Liver (tissue), 9 donors: ENCODE data around the gene METTL25. TPM values are rescaled to one million over a fixed set of nuclear protein-coding genes. Genes with fewer than 3 reads are reported as not detected.

Experiments used
- DNase-seq: peaks from one replicate; pipeline ENCODE4 v3.0.0-alpha.2; 2017; ENCODE audit warnings: low spot score
- H3K27ac ChIP-seq, 2 donors: one replicate each; pipeline ENCODE4 v1.7.0; 2013; ENCODE audit warnings: inconsistent platforms in 2 of 2, low read length in 2 of 2, control low read depth in 1 of 2, low read depth in 1 of 2, mild to moderate bottlenecking in 1 of 2
- H3K27me3 ChIP-seq, 4 donors: one replicate each; pipeline versions ENCODE4 v1.6.1 to v1.7.0; 2013; ENCODE audit warnings: low read length in 3 of 4, inconsistent platforms in 1 of 4, mild to moderate bottlenecking in 1 of 4, moderate library complexity in 1 of 4; ENCODE audit not compliant: control insufficient read depth in 4 of 4, insufficient read depth in 4 of 4
- H3K36me3 ChIP-seq, 4 donors: one replicate each; pipeline versions ENCODE4 v1.6.1 to v1.7.0; 2013; ENCODE audit warnings: low read length in 3 of 4, mild to moderate bottlenecking in 3 of 4, low read depth in 1 of 4, moderate library complexity in 1 of 4; ENCODE audit not compliant: control insufficient read depth in 4 of 4, insufficient read depth in 3 of 4
- H3K4me1 ChIP-seq, 4 donors: one replicate each; pipeline versions ENCODE4 v1.6.1 to v1.7.0; 2013; ENCODE audit warnings: low read length in 3 of 4, mild to moderate bottlenecking in 3 of 4, moderate library complexity in 1 of 4; ENCODE audit not compliant: control insufficient read depth in 4 of 4, insufficient read depth in 4 of 4
- H3K4me3 ChIP-seq, 3 donors: one replicate each; pipeline versions ENCODE4 v1.6.1 to v1.7.0; 2013; ENCODE audit warnings: low read length in 3 of 3, control low read depth in 1 of 3, low read depth in 1 of 3, mild to moderate bottlenecking in 1 of 3
- H3K9ac ChIP-seq, 2 donors: one replicate each; pipeline ENCODE4 v1.7.0; 2013; ENCODE audit warnings: low read length in 2 of 2, mild to moderate bottlenecking in 2 of 2, moderate library complexity in 2 of 2, control low read depth in 1 of 2, low read depth in 1 of 2
- H3K9me3 ChIP-seq, 4 donors: one replicate each; pipeline versions ENCODE4 v1.6.1 to v1.7.0; 2013; ENCODE audit warnings: low read length in 3 of 4; ENCODE audit not compliant: control insufficient read depth in 4 of 4
- ATF3 ChIP-seq: IDR thresholded peaks from 2 replicates; pipeline ENCODE4 v1.6.1; 2016; ENCODE audit warnings: antibody characterized with exemption
- EGR1 ChIP-seq, 2 donors: IDR thresholded peaks; 2 replicates each; pipeline ENCODE4 v1.6.1; 2016 to 2018; ENCODE audit warnings: antibody characterized with exemption in 2 of 2, low read depth in 2 of 2
- FOXA1 ChIP-seq: IDR thresholded peaks from 2 replicates; pipeline ENCODE4 v1.6.1; 2016; ENCODE audit warnings: antibody characterized with exemption
- FOXA2 ChIP-seq: IDR thresholded peaks from 2 replicates; pipeline ENCODE4 v1.6.1; 2016; ENCODE audit warnings: antibody characterized with exemption
- GABPA ChIP-seq, 2 donors: IDR thresholded peaks in 1 of 2; conservative IDR thresholded peaks in 1 of 2; 2 replicates each; pipeline ENCODE4 v1.6.1; 2016; ENCODE audit warnings: antibody characterized with exemption in 2 of 2, mild to moderate bottlenecking in 1 of 2, moderate library complexity in 1 of 2
- HNF4A ChIP-seq, 2 donors: conservative IDR thresholded peaks; 2 replicates each; pipeline ENCODE4 v1.6.1; 2016; ENCODE audit warnings: antibody characterized with exemption in 2 of 2, mild to moderate bottlenecking in 2 of 2
- HNF4G ChIP-seq: IDR thresholded peaks from 2 replicates; pipeline ENCODE4 v1.6.1; 2016; ENCODE audit warnings: antibody characterized with exemption
- JUND ChIP-seq, 2 donors: IDR thresholded peaks; 2 replicates each; pipeline ENCODE4 v1.6.1; 2016; ENCODE audit warnings: antibody characterized with exemption in 2 of 2
- MAX ChIP-seq: IDR thresholded peaks from 2 replicates; pipeline ENCODE4 v1.6.1; 2016; ENCODE audit warnings: antibody characterized with exemption
- NR2F2 ChIP-seq: IDR thresholded peaks from 2 replicates; pipeline ENCODE4 v1.6.1; 2016; ENCODE audit warnings: antibody characterized with exemption
- RAD21 ChIP-seq, 2 donors: IDR thresholded peaks; 2 replicates each; pipeline ENCODE4 v1.6.1; 2016; ENCODE audit warnings: antibody characterized with exemption in 2 of 2, mild to moderate bottlenecking in 2 of 2
- REST ChIP-seq: IDR thresholded peaks from 2 replicates; pipeline ENCODE4 v1.6.1; 2016; ENCODE audit warnings: antibody characterized with exemption, mild to moderate bottlenecking
- RXRA ChIP-seq, 2 donors: IDR thresholded peaks; 2 replicates each; pipeline ENCODE4 v1.6.1; 2017 to 2018; ENCODE audit warnings: antibody characterized with exemption in 2 of 2, mild to moderate bottlenecking in 1 of 2
- SP1 ChIP-seq: IDR thresholded peaks from 2 replicates; pipeline ENCODE4 v1.6.1; 2018; ENCODE audit warnings: antibody characterized with exemption, mild to moderate bottlenecking
- TAF1 ChIP-seq: conservative IDR thresholded peaks from 2 replicates; pipeline ENCODE4 v1.6.1; 2016; ENCODE audit warnings: antibody characterized with exemption, mild to moderate bottlenecking
- YY1 ChIP-seq: IDR thresholded peaks from 2 replicates; pipeline ENCODE4 v1.6.1; 2016; ENCODE audit warnings: antibody characterized with exemption, mild to moderate bottlenecking
- ZBTB33 ChIP-seq: IDR thresholded peaks from 2 replicates; pipeline ENCODE4 v1.6.1; 2016; ENCODE audit warnings: antibody characterized with exemption
- WGBS: extraction: QIAGEN DNeasy Blood & Tissue Kit; methylation state at CpG from one replicate; pipeline ENCODE4 v1.1.7; 2013; 5-methylcytosine and 5-hydroxymethylcytosine counted together
- polyA plus RNA-seq, 2 donors: library from polyadenylated mRNA; stranded (reverse) in 1 of 2; unstranded in 1 of 2; fragments of 200-250 nt in 1 of 2; fragments of >200 nt in 1 of 2; fragmentation: Nextera tagmentation in 1 of 2; extraction: Ambion mirVana in 1 of 2; gene quantifications; one replicate each; pipeline versions ENCODE4 v1.2.1 to v1.2.3, GENCODE V29; 2013 to 2015
- total RNA-seq, 2 donors: library from RNA; depleted of rRNA; stranded (reverse); fragments of >200 nt; gene quantifications; one replicate each; pipeline ENCODE4 v1.2.3, GENCODE V29; 2014
- donor health status: healthy.
- donor health status: healthy.
- donor health status: healthy.
- donor health status: healthy.
- donor health status: healthy.

METTL25 gene
- total and polyA plus RNA-seq, 4 donors = 1.5 to 13.4 (median 9.6) TPM

- Histone ChIP-seq H3K36me3 (peaks cover 0 to 13% (median 3%) of the 10 kb centered on the region in 4 donors), H3K9me3 (no peaks in the 10 kb centered on the region), H3K9ac (no peak overlapping the region), H3K27ac (no peak overlapping the region), H3K27me3 (no peaks in the 10 kb centered on the region), H3K4me3 (no peak overlapping the region), H3K4me1 (no peaks in the 10 kb centered on the region)
- DNase-seq = no peak
- WGBS = 86% methylated on average over 1 of the region's 1 CpG
- no peak for TF ChIP-seq EGR1 (IDR thresholded peaks at IDR 0.05; ENCODE audit: low read depth in 2 of 2)
- no peak for TF ChIP-seq HNF4A (conservative IDR thresholded peaks at IDR 0.05)
- TF ChIP-seq ATF3 = no peak
- no peak for TF ChIP-seq FOXA2
- no peak for TF ChIP-seq RAD21 (IDR thresholded peaks at IDR 0.05)
- TF ChIP-seq JUND (IDR thresholded peaks at IDR 0.05) = no peak
- TF ChIP-seq RXRA (IDR thresholded peaks at IDR 0.05) = no peak
- no peak for TF ChIP-seq GABPA (IDR thresholded peaks at IDR 0.05 in 1 of 2, conservative IDR thresholded peaks at IDR 0.05 in 1 of 2)
- TF ChIP-seq YY1 = no peak
Measured at GRCh38 chr12:82440885-82441284, 82.6 kb downstream of the METTL25 start.

GRCh38 chr12:82448911-82449578, 90.7 kb downstream of the METTL25 start:
- H3K27ac ChIP-seq = no peak overlapping the region
- peaks cover 0 to 7% (median 0%) of the 10 kb centered on the region in 4 donors for H3K36me3 ChIP-seq
- no peaks in the 10 kb centered on the region for H3K9me3 ChIP-seq
- no peak for DNase-seq
- WGBS = 99% methylated on average over 2 of the region's 2 CpGs
- no peaks in the 10 kb centered on the region for H3K4me1 ChIP-seq
- H3K4me3 ChIP-seq = no peak overlapping the region
- no peak for TF ChIP-seq FOXA2
- no peak for TF ChIP-seq RXRA (IDR thresholded peaks at IDR 0.05)
- TF ChIP-seq RAD21 (IDR thresholded peaks at IDR 0.05) = no peak
- TF ChIP-seq MAX = no peak
- no peak for TF ChIP-seq REST
- no peak for TF ChIP-seq TAF1
- TF ChIP-seq ATF3 = no peak
- no peaks in the 10 kb centered on the region for H3K27me3 ChIP-seq
- no peak overlapping the region for H3K9ac ChIP-seq

GRCh38 chr12:82456633-82457032, 98.3 kb downstream of the METTL25 start:
- no peak overlapping the region for H3K4me3 ChIP-seq
- H3K9ac ChIP-seq = no peak overlapping the region
- no peak for TF ChIP-seq MAX
- no peak for TF ChIP-seq RAD21 (IDR thresholded peaks at IDR 0.05)
- no peak for TF ChIP-seq ZBTB33
- TF ChIP-seq HNF4G = no peak
- no peak for TF ChIP-seq TAF1
- TF ChIP-seq RXRA (IDR thresholded peaks at IDR 0.05) = no peak
- TF ChIP-seq EGR1 (IDR thresholded peaks at IDR 0.05; ENCODE audit: low read depth in 2 of 2) = no peak
- no peak for TF ChIP-seq NR2F2
- TF ChIP-seq SP1 = no peak
- no peak for TF ChIP-seq JUND (IDR thresholded peaks at IDR 0.05)
- TF ChIP-seq ATF3 = no peak
- no peak for TF ChIP-seq GABPA (IDR thresholded peaks at IDR 0.05 in 1 of 2, conservative IDR thresholded peaks at IDR 0.05 in 1 of 2)
- TF ChIP-seq FOXA1 = no peak
- no peak for TF ChIP-seq HNF4A (conservative IDR thresholded peaks at IDR 0.05)
- DNase-seq = no peak
- H3K9me3 ChIP-seq = no peaks in the 10 kb centered on the region
- no peaks in the 10 kb centered on the region for H3K4me1 ChIP-seq
- H3K36me3 ChIP-seq = peaks cover 0 to 11% (median 6%) of the 10 kb centered on the region in 4 donors
- no peak overlapping the region for H3K27ac ChIP-seq
- no peaks in the 10 kb centered on the region for H3K27me3 ChIP-seq
- WGBS = 93% methylated on average over 2 of the region's 2 CpGs
